ENCODE results near the gene CD69. TPM values are rescaled to one million over a fixed set of nuclear protein-coding genes. Genes with fewer than 3 reads are reported as not detected.

Gene CD69
- total RNA-seq, 1 donor from 2014 or later: 1.3 TPM

GRCh38 chr12:9760120-9760519 is 581 bp downstream of the CD69 start:
- Histone ChIP-seq H3K36me3 (no peaks in the 10 kb centered on the region), H3K4me1 (no peaks in the 10 kb centered on the region), H3K4me3 (peak overlapping the region in 1 of 2 donors; percentile 33), H3K27me3 (no peaks in the 10 kb centered on the region), H3K9me3 (no peaks in the 10 kb centered on the region), H3K27ac (no peak overlapping the region)
- TF ChIP-seq CTCF (IDR thresholded peaks at IDR 0.05): no peak
- intact Hi-C loops (cut with DNase I): no loop called here
- DNase-seq (ENCODE audit: low spot score in 2 of 2): no peak

DNA sequence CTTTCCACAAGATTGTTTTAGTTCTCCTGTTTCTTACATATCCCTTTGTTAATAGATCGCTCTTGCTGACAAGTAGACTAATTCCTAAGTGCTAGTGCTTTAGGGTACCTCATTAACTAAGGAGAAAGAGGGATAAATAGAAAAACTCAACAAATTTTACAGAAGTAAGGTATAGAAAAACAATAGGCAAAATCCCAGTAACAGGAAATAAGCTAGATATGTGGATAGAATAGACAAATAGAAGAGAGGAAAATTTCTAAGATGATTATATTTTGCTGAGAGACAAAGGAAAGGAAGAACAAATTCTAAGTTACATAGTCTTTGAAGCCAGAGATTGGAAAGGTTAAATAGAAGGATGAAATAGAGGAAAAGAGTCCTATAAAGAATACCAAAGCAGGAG is 1.0 kb downstream of the CD69 start:
- DNase-seq (ENCODE audit: low spot score in 2 of 2): no peak
- peak overlapping the region in 1 of 2 donors; percentile 33 for H3K4me3 ChIP-seq
- H3K4me1 ChIP-seq: no peaks in the 10 kb centered on the region
- no peak overlapping the region for H3K27ac ChIP-seq
- H3K36me3 ChIP-seq: no peaks in the 10 kb centered on the region
- H3K27me3 ChIP-seq: no peaks in the 10 kb centered on the region
- no peaks in the 10 kb centered on the region for H3K9me3 ChIP-seq
- intact Hi-C loops (cut with DNase I): no loop called here
- TF ChIP-seq CTCF (IDR thresholded peaks at IDR 0.05): no peak

DNA sequence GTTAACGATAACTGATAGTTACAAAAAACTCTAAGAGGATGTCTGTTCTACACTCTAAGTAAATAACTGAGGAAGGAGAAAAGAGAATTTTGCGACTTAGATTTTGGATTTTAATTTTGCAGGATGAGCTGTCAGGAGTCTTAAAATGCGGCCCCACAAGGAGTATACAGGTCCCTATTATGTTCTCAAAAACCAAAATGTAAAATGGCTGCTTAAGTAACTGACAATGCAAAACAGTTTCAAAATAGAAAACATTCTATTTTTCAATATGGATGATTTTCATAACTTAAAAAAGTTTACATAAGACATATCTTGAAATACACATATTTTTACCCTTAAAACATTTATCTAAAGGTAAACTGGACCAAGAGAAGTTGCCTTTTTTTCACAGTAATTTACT is 2.6 kb downstream of the CD69 start:
- H3K27ac ChIP-seq: no peak overlapping the region
- no peak for DNase-seq (ENCODE audit: low spot score in 2 of 2)
- intact Hi-C loops (cut with DNase I): no loop called here
- H3K4me3 ChIP-seq: peak overlapping the region in 1 of 2 donors; percentile 33
- H3K9me3 ChIP-seq: no peaks in the 10 kb centered on the region
- no peaks in the 10 kb centered on the region for H3K4me1 ChIP-seq
- no peak for TF ChIP-seq CTCF (IDR thresholded peaks at IDR 0.05)
- H3K27me3 ChIP-seq: no peaks in the 10 kb centered on the region
- no peaks in the 10 kb centered on the region for H3K36me3 ChIP-seq

DNA sequence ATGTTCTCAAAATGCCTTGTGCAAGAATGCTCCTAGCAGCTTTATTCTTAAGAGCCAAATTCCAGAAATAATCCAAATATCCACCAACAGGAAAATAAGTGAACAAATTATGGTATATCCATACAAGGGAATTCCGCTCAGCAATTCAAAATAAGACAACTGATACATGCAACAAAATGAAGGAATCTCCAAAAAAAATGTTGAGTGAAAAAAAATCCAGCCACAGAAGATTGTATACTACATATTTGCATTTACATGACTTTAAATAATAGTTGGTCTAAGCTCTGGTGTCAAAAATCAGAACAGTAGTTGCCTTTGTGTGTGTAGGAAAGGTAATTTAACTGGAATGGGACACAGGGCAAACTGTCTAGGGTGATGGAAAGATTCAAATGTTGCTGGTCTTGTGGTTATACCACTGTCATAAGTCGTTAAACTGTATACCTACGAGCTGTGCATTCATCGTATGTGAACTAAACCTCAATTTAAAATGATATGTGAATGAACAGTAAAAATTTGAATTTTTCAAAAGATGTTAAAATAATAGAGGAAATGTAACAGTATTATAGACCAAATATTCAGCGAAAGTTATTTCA is 3.2 kb downstream of the CD69 start:
- H3K4me1 ChIP-seq: no peaks in the 10 kb centered on the region

DNA sequence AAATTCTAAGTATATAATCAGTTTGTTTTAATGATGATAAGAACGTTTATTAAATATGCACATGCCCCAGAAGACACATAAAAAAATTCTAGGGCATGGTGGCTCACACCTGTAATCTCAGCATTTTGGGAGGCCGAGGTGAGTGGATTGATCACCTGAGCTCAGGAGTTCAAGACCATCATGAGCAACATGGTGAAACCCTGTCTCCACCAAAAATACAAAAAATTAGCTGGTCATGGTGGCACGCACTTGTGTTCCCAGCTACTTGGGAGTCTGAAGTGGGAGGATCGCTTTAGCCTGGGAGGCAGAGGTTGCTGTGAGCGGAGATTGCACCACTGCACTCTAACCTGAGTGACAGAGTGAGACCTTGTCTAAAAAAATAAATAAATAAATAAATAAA is 4.0 kb downstream of the CD69 start:
- no peak for TF ChIP-seq CTCF (IDR thresholded peaks at IDR 0.05)
- intact Hi-C loops (cut with DNase I): no loop called here
- H3K36me3 ChIP-seq: no peaks in the 10 kb centered on the region
- H3K27me3 ChIP-seq: no peaks in the 10 kb centered on the region
- DNase-seq (ENCODE audit: low spot score in 2 of 2): no peak
- H3K4me3 ChIP-seq: no peak overlapping the region
- no peaks in the 10 kb centered on the region for H3K4me1 ChIP-seq
- H3K27ac ChIP-seq: no peak overlapping the region
- no peaks in the 10 kb centered on the region for H3K9me3 ChIP-seq

More for the DNA sequence above, 3.2 kb downstream of the CD69 start:
- TF ChIP-seq CTCF (IDR thresholded peaks at IDR 0.05): no peak
- no peak for DNase-seq (ENCODE audit: low spot score in 2 of 2)
- intact Hi-C loops (cut with DNase I): no loop called here
- no peaks in the 10 kb centered on the region for H3K9me3 ChIP-seq
- no peaks in the 10 kb centered on the region for H3K27me3 ChIP-seq
- no peaks in the 10 kb centered on the region for H3K36me3 ChIP-seq
- no peak overlapping the region for H3K4me3 ChIP-seq
- H3K27ac ChIP-seq: no peak overlapping the region

- H3K27me3 ChIP-seq: no peaks in the 10 kb centered on the region
- intact Hi-C loops (cut with DNase I): no loop called here
- no peak overlapping the region for H3K27ac ChIP-seq
- no peak for TF ChIP-seq CTCF (IDR thresholded peaks at IDR 0.05)
- no peaks in the 10 kb centered on the region for H3K9me3 ChIP-seq
- DNase-seq (ENCODE audit: low spot score in 2 of 2): no peak
- H3K4me3 ChIP-seq: no peak overlapping the region
- H3K36me3 ChIP-seq: no peaks in the 10 kb centered on the region
- no peaks in the 10 kb centered on the region for H3K4me1 ChIP-seq
Observed at GRCh38 chr12:9756170-9756569, 4.5 kb downstream of the CD69 start.

Measured in ascending aorta (tissue), 2 donors.